HepG2 (cell line): Measurements from ENCODE around the gene PTPRF. TPM values are rescaled to one million over a fixed set of nuclear protein-coding genes. Genes with fewer than 3 reads are reported as not detected.

ENCODE experiments used
- ATAC-seq: fragments of 200-7000 bp; cut with Tn5 transposase; 3 replicates; pipeline ENCODE4 v1.9.1; 2020; ENCODE audit warnings: mild to moderate bottlenecking, moderate library complexity
- BruUV-seq: library from RNA; stranded (reverse); fragments of 400-500 nt; replicated peaks from 2 replicates; lab custom pipeline; 2021; lab: Mats Ljungman, UMichigan
- CTCF ChIA-PET: fragments of 300-600 bp; formaldehyde crosslinking; extraction: SDS; loops from one replicate; lab custom pipeline; 2021; ENCODE audit warnings: low total read pairs, inconsistent platforms, low intra/inter-chr PET ratio; lab: Yijun Ruan, JAX
- POLR2A ChIA-PET: fragments of 350-600 bp; sonication (Branson Sonifier 250); formaldehyde crosslinking; loops from one replicate; lab custom pipeline; 2020; ENCODE audit warnings: antibody characterized with exemption, inconsistent platforms; lab: Yijun Ruan, JAX
- DNase-seq: peaks from one replicate; pipeline ENCODE4 v3.0.0-alpha.2; 2015; ENCODE audit warnings: low spot score
- FAIRE-seq: peaks from 3 replicates; lab custom pipeline; 2011; peaks lifted over from hg19 to GRCh38; lab: Jason Lieb, UNC
- H2AFZ ChIP-seq: one replicate; pipeline ENCODE4 v1.6.1; 2011; ENCODE audit warnings: low read length, inconsistent platforms
- H3K27ac ChIP-seq: fragments of 300-600 bp; 3 replicates; pipeline ENCODE4 v1.8.0; 2011; ENCODE audit warnings: mixed run types, mild to moderate bottlenecking, mixed read lengths, low read length, inconsistent platforms; ENCODE audit not compliant: insufficient read depth; ENCODE audit errors: extremely low read length
- H3K27me3 ChIP-seq, 2 experiments: fragments of 200-600 bp in 1 of 2; 2 replicates in 1 of 2; 3 replicates in 1 of 2; pipeline versions ENCODE4 v1.6.0 to v1.8.0; 2011; ENCODE audit warnings: low read length in 2 of 2, mild to moderate bottlenecking in 2 of 2, moderate library complexity in 2 of 2, inconsistent platforms in 1 of 2; ENCODE audit not compliant: insufficient read depth in 2 of 2, control insufficient read depth in 1 of 2
- H3K36me3 ChIP-seq, 2 experiments: fragments of 200-600 bp in 1 of 2; replicated peaks in 1 of 2; 2 replicates in 1 of 2; 3 replicates in 1 of 2; pipeline versions ENCODE4 v1.5.1 to v1.8.0; 2011; ENCODE audit warnings: low read length in 2 of 2, inconsistent platforms in 1 of 2; ENCODE audit not compliant: insufficient read depth in 2 of 2, control insufficient read depth in 1 of 2
- H3K4me1 ChIP-seq: 2 replicates; pipeline ENCODE4 v1.5.1; 2012; ENCODE audit warnings: low read length, inconsistent platforms; ENCODE audit not compliant: insufficient read depth
- H3K4me2 ChIP-seq: 2 replicates; pipeline ENCODE4 v1.6.0; 2011; ENCODE audit warnings: low read depth, low read length, inconsistent platforms
- H3K4me3 ChIP-seq, 3 experiments: fragments of 200-600 bp in 1 of 3; sonication (generic), shearing (Covaris generic) in 1 of 3; replicated peaks in 1 of 3; 2 replicates each; pipeline ENCODE4 v1.5.1; 2011 to 2016; ENCODE audit warnings: low read length in 3 of 3, inconsistent platforms in 2 of 3, low read depth in 2 of 3, mild to moderate bottlenecking in 2 of 3, control low read depth in 1 of 3, mixed read lengths in 1 of 3; ENCODE audit not compliant: insufficient read depth in 1 of 3
- H3K79me2 ChIP-seq: one replicate; pipeline ENCODE4 v1.6.1; 2011; ENCODE audit warnings: low read length, inconsistent platforms; ENCODE audit not compliant: insufficient read depth
- H3K9ac ChIP-seq: 2 replicates; pipeline ENCODE4 v1.6.0; 2011; ENCODE audit warnings: mild to moderate bottlenecking, low read depth, low read length, inconsistent platforms; ENCODE audit not compliant: insufficient read depth
- H3K9me3 ChIP-seq: 2 replicates; pipeline ENCODE4 v1.5.1; 2012; ENCODE audit warnings: mild to moderate bottlenecking, low read length
- H4K20me1 ChIP-seq: 2 replicates; pipeline ENCODE4 v1.6.0; 2011; ENCODE audit warnings: inconsistent platforms, mild to moderate bottlenecking, low read length, moderate library complexity; ENCODE audit not compliant: insufficient read depth
- BORCS8-MEF2B ChIP-seq: sonication (generic); formaldehyde crosslinking; IDR thresholded peaks from 2 replicates; pipeline ENCODE4 v1.8.0; 2022; ENCODE audit warnings: mild to moderate bottlenecking, missing genetic modification reagents
- CENPT ChIP-seq: sonication (generic); formaldehyde crosslinking; IDR thresholded peaks from 2 replicates; pipeline ENCODE4 v1.8.0; 2022; ENCODE audit warnings: low read depth, mild to moderate bottlenecking, moderate library complexity, missing genetic modification reagents
- GTF2F1 ChIP-seq: fragments of 150-350 bp; IDR thresholded peaks from 2 replicates; pipeline ENCODE4 v1.6.1; 2014; ENCODE audit warnings: low read length
- KLF15 ChIP-seq: sonication (generic); formaldehyde crosslinking; IDR thresholded peaks from 2 replicates; pipeline ENCODE4 v1.8.1; 2023; ENCODE audit warnings: borderline replicate concordance, mild to moderate bottlenecking, inconsistent platforms, missing genetic modification reagents, mixed read lengths
- THAP11 ChIP-seq: IDR thresholded peaks from 2 replicates; pipeline ENCODE4 v1.6.1; 2016; ENCODE audit warnings: missing biosample characterization, missing genetic modification reagents
- ZBTB21 ChIP-seq: sonication (generic); formaldehyde crosslinking; IDR thresholded peaks from 2 replicates; pipeline ENCODE4 v1.4.0; 2020; ENCODE audit warnings: missing genetic modification reagents
- ZBTB49 ChIP-seq: sonication (generic); formaldehyde crosslinking; IDR thresholded peaks from 2 replicates; pipeline ENCODE4 v1.4.0; 2020; ENCODE audit warnings: missing genetic modification reagents, borderline replicate concordance
- ZKSCAN1 ChIP-seq: fragments of 150-350 bp; IDR thresholded peaks from 2 replicates; pipeline ENCODE4 v1.6.1; 2014; ENCODE audit warnings: low read length
- ZNF10 ChIP-seq: sonication (generic); formaldehyde crosslinking; IDR thresholded peaks from 2 replicates; pipeline ENCODE4 v1.4.0; 2020; ENCODE audit warnings: mild to moderate bottlenecking, low read depth, missing genetic modification reagents, borderline replicate concordance
- ZNF235 ChIP-seq: sonication (generic); formaldehyde crosslinking; IDR thresholded peaks from 2 replicates; pipeline ENCODE4 v1.8.1; 2023; ENCODE audit warnings: mild to moderate bottlenecking, missing genetic modification reagents, borderline replicate concordance
- ZNF546 ChIP-seq: sonication (generic); formaldehyde crosslinking; conservative IDR thresholded peaks from 2 replicates; pipeline ENCODE4 v1.8.1; 2023; ENCODE audit warnings: mild to moderate bottlenecking, missing genetic modification reagents
- ZNF776 ChIP-seq: sonication (generic); formaldehyde crosslinking; IDR thresholded peaks from 2 replicates; pipeline ENCODE4 v1.4.0; 2020; ENCODE audit warnings: mild to moderate bottlenecking, missing genetic modification reagents
- ZSCAN29 ChIP-seq: sonication (generic); formaldehyde crosslinking; conservative IDR thresholded peaks from 2 replicates; pipeline ENCODE4 v1.4.0; 2020; ENCODE audit warnings: mild to moderate bottlenecking, missing genetic modification reagents
- WGBS: methylation state at CpG from one replicate; pipeline ENCODE4 v1.1.6; 2017; ENCODE audit warnings: low lambda C conversion rate; 5-methylcytosine and 5-hydroxymethylcytosine counted together
- in situ Hi-C: cut with HindIII; loops from 2 replicates; pipeline ENCODE4 v1.10.0; 2017; ENCODE audit warnings: low pct_unique_long_range_greater_than_20kb; ENCODE audit not compliant: extremely low pct_ligation_motif_present
- intact Hi-C: fragments of 100-400 bp; cut with micrococcal nuclease; formaldehyde crosslinking; loops from one replicate; pipeline ENCODE4 v1.10.0; 2022; ENCODE audit not compliant: unreplicated experiment
- polyA plus RNA-seq, 8 experiments: library from polyadenylated mRNA; depleted of rRNA in 3 of 8; stranded (reverse) in 7 of 8; unstranded in 1 of 8; fragments of >200 nt; fragmentation: Illumina TruSeq in 4 of 8; extraction: Trizol in 4 of 8; gene quantifications; 2 replicates each; pipeline versions ENCODE4 v1.2.1 to v1.2.3, GENCODE V29; 2011 to 2016; ENCODE audit warnings: low read depth in 4 of 8, missing spikeins in 1 of 8, mixed read lengths in 1 of 8; ENCODE audit not compliant: insufficient read depth in 1 of 8
- total RNA-seq, 5 experiments: library from RNA; depleted of rRNA; stranded (reverse); fragments of >200 nt; fragmentation: Illumina TruSeq; extraction: Trizol; gene quantifications; 2 replicates each; pipeline ENCODE4 v1.2.3, GENCODE V29; 2016; ENCODE audit warnings: low read depth in 1 of 5

PTPRF gene
- total and polyA plus RNA-seq, 2 of the 13 experiments (the other 11 are each of a cell fraction or from before 2014, with no cell fraction given) = 55.9 to 167 TPM

GRCh38 chr1:43566382-43567044 lies 35.8 kb downstream of the PTPRF start:
- no peak for DNase-seq

More at GRCh38 chr1:43566382-43567044, 35.8 kb downstream of the PTPRF start:
- over 99% methylated on average over 15 of the region's 16 CpGs for WGBS
- intact Hi-C loops = no loop called here
- TF ChIP-seq ZKSCAN1 (no peak), ZNF10 (CRISPR knock-in tag) (no peak), ZBTB21 (CRISPR knock-in tag) (no peak), CENPT (no peak), THAP11 (CRISPR knock-in tag) (no peak), ZNF546 (CRISPR knock-in tag) (no peak), KLF15 (CRISPR knock-in tag) (no peak), ZNF235 (CRISPR knock-in tag) (no peak), ZNF776 (CRISPR knock-in tag) (no peak), BORCS8-MEF2B (no peak), GTF2F1 (no peak), ZSCAN29 (CRISPR knock-in tag) (no peak), ZBTB49 (CRISPR knock-in tag) (no peak)
- FAIRE-seq (no peak), ATAC-seq (no peak)
- Histone ChIP-seq H3K27me3 (no peaks in the 10 kb centered on the region), H3K4me2 (no peak overlapping the region), H3K9ac (no peak overlapping the region), H2AFZ (no peak overlapping the region), H3K79me2 (no peaks in the 10 kb centered on the region), H3K27ac (no peak overlapping the region), H3K4me3 (no peak overlapping the region), H3K4me1 (peaks cover 14% of the 10 kb centered on the region), H3K36me3 (peaks cover 22 to 55% of the 10 kb centered on the region in 2 experiments), H3K9me3 (no peaks in the 10 kb centered on the region), H4K20me1 (peaks cover 9% of the 10 kb centered on the region; the same call in 1 of the 2 replicates)
- ChIA-PET POLR2A (no interaction called here), CTCF (no interaction called here)
- in situ Hi-C loops = no loop called here
- BruUV-seq = no TSS peak
